Lung (tissue), 12 donors: ENCODE results near the gene PCSK9. TPM values are rescaled to one million over a fixed set of nuclear protein-coding genes. Genes with fewer than 3 reads are reported as not detected.

Experiments used
- ATAC-seq: fragments of 200-7000 bp; cut with Tn5 transposase; one replicate; pipeline ENCODE4 v1.9.1; 2020; ENCODE audit warnings: moderate number of reproducible peaks; ENCODE audit not compliant: insufficient read depth, low FRiP score
- DNase-seq, 3 donors: peaks; one replicate each; pipeline ENCODE4 v3.0.0-alpha.2; 2013 to 2017
- H3K27ac ChIP-seq, 2 donors: one replicate each; pipeline ENCODE4 v1.5.1; 2013; ENCODE audit warnings: mild to moderate bottlenecking in 2 of 2, moderate library complexity in 2 of 2, control low read depth in 1 of 2, inconsistent platforms in 1 of 2, low read depth in 1 of 2, low read length in 1 of 2
- H3K27me3 ChIP-seq, 3 donors: one replicate each; pipeline ENCODE4 v1.5.1; 2013; ENCODE audit warnings: low read length in 2 of 3; ENCODE audit not compliant: control insufficient read depth in 3 of 3, insufficient read depth in 3 of 3
- H3K36me3 ChIP-seq, 4 donors: one replicate each; pipeline ENCODE4 v1.5.1; 2013; ENCODE audit warnings: low read length in 4 of 4, mild to moderate bottlenecking in 1 of 4, moderate library complexity in 1 of 4; ENCODE audit not compliant: control insufficient read depth in 4 of 4, insufficient read depth in 4 of 4
- H3K4me1 ChIP-seq, 5 donors: one replicate each; pipeline ENCODE4 v1.5.1; 2013; ENCODE audit warnings: low read length in 5 of 5, mild to moderate bottlenecking in 2 of 5, moderate library complexity in 1 of 5; ENCODE audit not compliant: control insufficient read depth in 5 of 5, insufficient read depth in 5 of 5
- H3K4me3 ChIP-seq: one replicate; pipeline ENCODE4 v1.5.1; 2013; ENCODE audit warnings: mild to moderate bottlenecking, control low read depth, moderate library complexity
- H3K9ac ChIP-seq, 2 donors: one replicate each; pipeline ENCODE4 v1.5.1; 2013; ENCODE audit warnings: low read length in 2 of 2, control low read depth in 1 of 2; ENCODE audit not compliant: insufficient read depth in 1 of 2
- H3K9me3 ChIP-seq, 4 donors: one replicate each; pipeline ENCODE4 v1.5.1; 2013; ENCODE audit warnings: low read length in 3 of 4, mild to moderate bottlenecking in 1 of 4, moderate library complexity in 1 of 4; ENCODE audit not compliant: control insufficient read depth in 4 of 4, insufficient read depth in 3 of 4
- CTCF ChIP-seq: IDR thresholded peaks from 2 replicates; pipeline ENCODE4 v1.5.1; 2012; ENCODE audit warnings: mild to moderate bottlenecking; ENCODE audit errors: control extremely low read depth, extremely low read depth
- WGBS, 2 donors: extraction: QIAGEN DNeasy Blood & Tissue Kit; methylation state at CpG; one replicate each; pipeline ENCODE4 v1.1.7; 2013; 5-methylcytosine and 5-hydroxymethylcytosine counted together
- polyA plus RNA-seq, 2 donors: library from polyadenylated mRNA; stranded (reverse); fragments of 200-250 nt; gene quantifications; one replicate each; pipeline ENCODE4 v1.2.1, GENCODE V29; 2013
- total RNA-seq, 2 donors: library from RNA; depleted of rRNA in 1 of 2; stranded (reverse); fragments of >200 nt in 1 of 2; gene quantifications; one replicate each; pipeline ENCODE4 v1.2.1, GENCODE V29; 2014 to 2021
- donor health status: control.
- donor health status: control.
- donor health status: Bipolar disorder and iron deficiency.
- donor health status: healthy.
- donor health status: DM: yes; HTN: yes; CAD: no.

Gene PCSK9
- total and polyA plus RNA-seq, 4 donors: 13.0 to 47.2 (median 21.0) TPM

GRCh38 chr1:54991939-54992338, 47.4 kb upstream of the PCSK9 start:
- Histone ChIP-seq H3K27me3 (peaks cover under 1 to 17% (median 13%) of the 10 kb centered on the region in 3 donors), H3K9ac (no peak overlapping the region), H3K4me3 (no peak overlapping the region), H3K4me1 (peaks cover 0 to 4% (median 0%) of the 10 kb centered on the region in 5 donors), H3K27ac (no peak overlapping the region), H3K9me3 (peaks cover 0 to 2% (median 0%) of the 10 kb centered on the region in 4 donors), H3K36me3 (no peaks in the 10 kb centered on the region)
- ATAC-seq (no peak), DNase-seq (no peak)
- WGBS, 2 donors: 64 to 69% methylated on average over 12 of the region's 12 CpGs
- no peak for TF ChIP-seq CTCF

GRCh38 chr1:54993140-54993539, 46.2 kb upstream of the PCSK9 start:
- H3K27me3 ChIP-seq: peaks cover 4 to 26% (median 23%) of the 10 kb centered on the region in 3 donors
- WGBS, 2 donors: 93 to 98% methylated on average over 6 of the region's 6 CpGs
- H3K4me3 ChIP-seq: no peak overlapping the region
- peaks cover 0 to 7% (median 0%) of the 10 kb centered on the region in 5 donors for H3K4me1 ChIP-seq
- ATAC-seq (no peak), DNase-seq (no peak)
- H3K36me3 ChIP-seq: no peaks in the 10 kb centered on the region
- no peak for TF ChIP-seq CTCF
- no peak overlapping the region for H3K9ac ChIP-seq
- peaks cover 0 to 2% (median 0%) of the 10 kb centered on the region in 4 donors for H3K9me3 ChIP-seq
- no peak overlapping the region for H3K27ac ChIP-seq

- TF ChIP-seq CTCF: no peak
- H3K4me1 ChIP-seq: peaks cover 0 to 7% (median 0%) of the 10 kb centered on the region in 5 donors
- no peak overlapping the region for H3K27ac ChIP-seq
- H3K4me3 ChIP-seq: no peak overlapping the region
- no peaks in the 10 kb centered on the region for H3K36me3 ChIP-seq
- no peak overlapping the region for H3K9ac ChIP-seq
- ATAC-seq: no peak
- H3K9me3 ChIP-seq: peaks cover 0 to 2% (median 0%) of the 10 kb centered on the region in 4 donors
- peaks cover 4 to 31% (median 23%) of the 10 kb centered on the region in 3 donors for H3K27me3 ChIP-seq
- 58 to 73% methylated on average over 6 of the region's 6 CpGs for WGBS, 2 donors
- no peak for DNase-seq
These were observed 44.9 kb upstream of the PCSK9 start for GRCh38 chr1:54994355-54994990.
